Colonic mucosa (tissue), 4 donors: ENCODE results near the gene EPHA8. TPM values are rescaled to one million over a fixed set of nuclear protein-coding genes. Genes with fewer than 3 reads are reported as not detected.

Experiments used
- DNase-seq: peaks from one replicate; pipeline ENCODE4 v3.0.0-alpha.2; 2020
- H3K27ac ChIP-seq: fragments of 200-600 bp; one replicate; pipeline ENCODE4 v1.8.0; 2021
- H3K27me3 ChIP-seq: fragments of 200-600 bp; one replicate; pipeline ENCODE4 v1.8.0; 2021
- H3K36me3 ChIP-seq: fragments of 200-600 bp; one replicate; pipeline ENCODE4 v1.8.0; 2021
- H3K4me1 ChIP-seq: fragments of 200-600 bp; one replicate; pipeline ENCODE4 v1.8.0; 2021; ENCODE audit warnings: mild to moderate bottlenecking
- H3K4me3 ChIP-seq: fragments of 200-600 bp; one replicate; pipeline ENCODE4 v1.8.0; 2021
- H3K9ac ChIP-seq, 2 donors: one replicate each; pipeline ENCODE4 v1.7.0; 2013; ENCODE audit warnings: control low read depth in 2 of 2, low read depth in 2 of 2, low read length in 2 of 2
- H3K9me3 ChIP-seq: fragments of 200-600 bp; one replicate; pipeline ENCODE4 v1.8.0; 2021
- CTCF ChIP-seq: fragments of 200-600 bp; IDR thresholded peaks from one replicate; pipeline ENCODE4 v1.8.0; 2022; ENCODE audit warnings: antibody characterized with exemption, mild to moderate bottlenecking
- intact Hi-C: fragments of 100-400 bp; cut with DNase I; formaldehyde crosslinking; loops from one replicate; pipeline ENCODE4 v1.14.1; 2022
- total RNA-seq, 2 donors: library from RNA; stranded (reverse); fragmentation: NEBNext Ultra II Directional in 1 of 2; extraction: Animal tissue kit (Norgen Biotek cat#: 25700) in 1 of 2; gene quantifications; one replicate each; pipeline ENCODE4 v1.2.1, GENCODE V29; 2021
- donor health status: healthy.
- donor health status: DM: no; HTN: no; CAD: no.
- donor health status: DM: no; HTN: no; CAD: no.

The EPHA8 gene
- total RNA-seq, 2 donors from 2014 or later: not detected

GRCh38 chr1:22618056-22618455 lies 54.8 kb downstream of the EPHA8 start:
- Histone ChIP-seq H3K36me3 (no peaks in the 10 kb centered on the region), H3K27ac (no peak overlapping the region), H3K9me3 (no peaks in the 10 kb centered on the region), H3K9ac (no peak overlapping the region), H3K4me3 (no peak overlapping the region), H3K4me1 (no peaks in the 10 kb centered on the region), H3K27me3 (peaks cover 17% of the 10 kb centered on the region)
- DNase-seq: no peak
- TF ChIP-seq CTCF: no peak
- intact Hi-C loops: no loop called here

GRCh38 chr1:22619252-22619651 lies 56.0 kb downstream of the EPHA8 start:
- DNase-seq: no peak
- no peaks in the 10 kb centered on the region for H3K36me3 ChIP-seq
- no peak overlapping the region for H3K27ac ChIP-seq
- no peak overlapping the region for H3K4me3 ChIP-seq
- no peak for TF ChIP-seq CTCF
- intact Hi-C loops: no loop called here
- no peak overlapping the region for H3K9ac ChIP-seq
- peaks cover 13% of the 10 kb centered on the region for H3K27me3 ChIP-seq
- H3K4me1 ChIP-seq: no peaks in the 10 kb centered on the region
- H3K9me3 ChIP-seq: no peaks in the 10 kb centered on the region

DNA sequence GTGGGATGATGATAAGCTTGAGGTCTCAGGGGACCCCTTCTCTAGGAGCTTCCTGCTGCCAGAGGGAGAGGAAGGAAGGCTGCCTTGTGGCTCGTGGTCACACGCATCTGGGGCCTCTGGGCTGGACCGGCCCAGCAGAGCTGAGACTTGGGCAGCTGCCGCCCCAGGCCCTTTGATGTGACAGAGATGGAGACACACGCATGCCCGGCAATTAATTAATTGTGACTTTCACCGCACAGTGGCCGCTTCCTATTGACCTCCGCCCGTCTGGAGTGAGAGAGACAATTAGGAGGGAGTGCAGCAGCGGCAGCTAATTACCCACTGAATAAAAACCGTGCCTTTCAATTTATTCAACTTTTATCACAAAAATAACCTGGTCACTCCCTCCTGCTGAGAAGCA lies 56.5 kb downstream of the EPHA8 start:
- H3K36me3 ChIP-seq: no peaks in the 10 kb centered on the region
- H3K27me3 ChIP-seq: peaks cover 13% of the 10 kb centered on the region
- no peak overlapping the region for H3K27ac ChIP-seq
- no peak overlapping the region for H3K9ac ChIP-seq
- DNase-seq: no peak
- no peaks in the 10 kb centered on the region for H3K9me3 ChIP-seq
- H3K4me3 ChIP-seq: no peak overlapping the region
- intact Hi-C loops: no loop called here
- no peaks in the 10 kb centered on the region for H3K4me1 ChIP-seq
- TF ChIP-seq CTCF: no peak

DNA sequence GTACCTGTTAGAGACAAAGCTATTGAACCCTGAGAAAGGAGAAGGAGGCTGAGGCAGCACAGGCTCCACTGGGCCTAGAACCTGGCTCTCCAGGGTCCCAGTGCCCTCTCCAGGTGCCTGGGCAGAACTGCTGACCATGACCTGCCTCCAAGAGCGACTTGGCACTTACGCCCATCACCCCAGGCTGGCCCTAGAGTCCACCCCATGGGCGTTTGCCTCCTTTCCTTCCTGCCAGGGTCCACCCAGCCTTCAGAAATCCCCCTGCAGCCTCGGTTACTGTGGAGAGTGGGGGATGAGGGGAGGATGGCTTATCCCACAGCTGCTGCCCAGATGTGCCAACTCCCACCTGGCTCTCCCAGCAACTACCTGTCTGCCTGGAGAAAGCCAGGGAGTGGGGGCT lies 58.5 kb downstream of the EPHA8 start:
- no peaks in the 10 kb centered on the region for H3K4me1 ChIP-seq
- no peak overlapping the region for H3K4me3 ChIP-seq
- H3K9me3 ChIP-seq: no peaks in the 10 kb centered on the region
- H3K27ac ChIP-seq: no peak overlapping the region
- no peaks in the 10 kb centered on the region for H3K36me3 ChIP-seq
- DNase-seq: no peak
- intact Hi-C loops: no loop called here
- H3K9ac ChIP-seq: no peak overlapping the region
- peaks cover 12% of the 10 kb centered on the region for H3K27me3 ChIP-seq
- TF ChIP-seq CTCF: no peak

DNA sequence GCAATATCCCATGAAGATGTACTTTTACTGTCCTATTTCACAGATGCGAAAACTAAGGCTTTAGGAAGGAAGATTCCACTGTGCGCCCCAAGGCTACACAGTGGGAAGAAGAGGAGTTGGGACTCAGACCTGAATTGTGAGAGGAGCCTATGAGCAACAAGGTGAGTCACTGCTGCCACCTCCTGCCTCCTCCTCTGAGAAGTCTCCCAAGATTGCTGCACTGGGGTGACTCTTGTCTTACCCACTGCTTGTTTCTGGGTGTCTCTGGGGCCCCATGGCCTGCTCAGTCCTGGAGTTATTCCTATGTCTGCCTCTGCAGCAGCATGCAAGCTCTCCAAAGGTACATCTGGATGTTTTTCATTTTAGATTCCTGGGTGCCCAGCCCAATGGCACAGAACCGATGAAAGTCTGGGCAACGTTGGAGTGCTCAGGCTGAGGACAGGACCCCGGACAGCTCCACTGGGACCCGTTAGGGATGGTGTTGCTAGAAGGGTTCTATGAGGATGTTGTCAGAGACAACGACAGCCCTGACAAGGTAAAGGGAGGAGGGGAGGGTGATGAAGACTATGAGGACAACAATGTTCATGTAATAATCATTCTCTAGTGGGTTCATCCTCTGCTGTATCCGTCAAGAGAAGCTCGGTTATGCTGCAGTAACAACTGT lies 62.1 kb downstream of the EPHA8 start:
- Histone ChIP-seq H3K9me3 (no peaks in the 10 kb centered on the region), H3K36me3 (no peaks in the 10 kb centered on the region), H3K9ac (no peak overlapping the region), H3K4me1 (no peaks in the 10 kb centered on the region), H3K4me3 (no peak overlapping the region), H3K27me3 (peaks cover 8% of the 10 kb centered on the region), H3K27ac (no peak overlapping the region)
- intact Hi-C loops: no loop called here
- no peak for TF ChIP-seq CTCF
- DNase-seq: no peak
